ENCODE results near the gene AGAP1. TPM values are rescaled to one million over a fixed set of nuclear protein-coding genes. Genes with fewer than 3 reads are reported as not detected.

Gene AGAP1
- total RNA-seq, 3 donors from 2014 or later (not counting 1 experiment from before 2014, with no cell fraction given): 42.0 to 56.4 (median 45.7) TPM

GRCh38 chr2:235675678-235676535, 182.1 kb downstream of the AGAP1 start:
- H3K4me3 Mint-ChIP-seq: no peak overlapping the region

GRCh38 chr2:235676536-235676799, 182.6 kb downstream of the AGAP1 start:
- Mint-ChIP-seq H3K27me3 (ENCODE audit: low read depth in 2 of 2) (peaks cover 0 to 7% of the 10 kb centered on the region in 2 donors), H3K27ac (no peak overlapping the region), H3K9me3 (no peaks in the 10 kb centered on the region), H3K36me3 (no peaks in the 10 kb centered on the region), H3K4me3 (no peak overlapping the region), H3K4me1 (peaks cover 56% of the 10 kb centered on the region in 2 donors)
- ATAC-seq (no peak), DNase-seq (no peak)
- intact Hi-C loops (cut with micrococcal nuclease): no loop called here
- WGBS (ENCODE audit: insufficient coverage): no CpG with 5 or more reads among the region's 1 CpG
- Histone ChIP-seq H3K4me1 (ENCODE audit: control insufficient read depth, insufficient read depth, low read length) (peaks cover 5% of the 10 kb centered on the region), H3K36me3 (ENCODE audit: control insufficient read depth, insufficient read depth, low read length) (no peaks in the 10 kb centered on the region), H3K27me3 (ENCODE audit: control insufficient read depth, insufficient read depth, low read length) (no peaks in the 10 kb centered on the region), H3K4me3 (ENCODE audit: low read length) (no peak overlapping the region), H3K27ac (ENCODE audit: low read length) (no peak overlapping the region), H3K9me3 (ENCODE audit: control insufficient read depth, insufficient read depth, low read length) (no peaks in the 10 kb centered on the region)
- no peak for TF ChIP-seq CTCF (IDR thresholded peaks at IDR 0.05)

More at GRCh38 chr2:235675678-235676535, 182.1 kb downstream of the AGAP1 start:
- Histone ChIP-seq H3K4me3 (ENCODE audit: low read length) (no peak overlapping the region), H3K4me1 (ENCODE audit: control insufficient read depth, insufficient read depth, low read length) (peaks cover 11% of the 10 kb centered on the region), H3K9me3 (ENCODE audit: control insufficient read depth, insufficient read depth, low read length) (no peaks in the 10 kb centered on the region), H3K36me3 (ENCODE audit: control insufficient read depth, insufficient read depth, low read length) (no peaks in the 10 kb centered on the region), H3K27ac (ENCODE audit: low read length) (no peak overlapping the region), H3K27me3 (ENCODE audit: control insufficient read depth, insufficient read depth, low read length) (no peaks in the 10 kb centered on the region)
- Mint-ChIP-seq H3K27ac (peak overlapping the region in 1 of 2 donors; percentile 45), H3K9me3 (no peaks in the 10 kb centered on the region), H3K4me1 (peaks cover 55 to 59% of the 10 kb centered on the region in 2 donors), H3K36me3 (no peaks in the 10 kb centered on the region), H3K27me3 (ENCODE audit: low read depth in 2 of 2) (peaks cover 0 to 7% of the 10 kb centered on the region in 2 donors)
- intact Hi-C loops (cut with micrococcal nuclease): no loop called here
- DNase-seq (no peak), ATAC-seq (no peak)
- WGBS (ENCODE audit: insufficient coverage): 88% methylated on average over 3 of the region's 3 CpGs
- no peak for TF ChIP-seq CTCF (IDR thresholded peaks at IDR 0.05)

- no peak for ATAC-seq
Observed at GRCh38 chr2:235677276-235677788, 183.5 kb downstream of the AGAP1 start.

More at GRCh38 chr2:235677276-235677788, 183.5 kb downstream of the AGAP1 start:
- Mint-ChIP-seq H3K9me3 (no peaks in the 10 kb centered on the region), H3K27ac (no peak overlapping the region), H3K4me3 (no peak overlapping the region), H3K4me1 (peaks cover 48% of the 10 kb centered on the region in 2 donors), H3K36me3 (no peaks in the 10 kb centered on the region), H3K27me3 (ENCODE audit: low read depth in 2 of 2) (peaks cover 0 to 7% of the 10 kb centered on the region in 2 donors)
- no peaks in the 10 kb centered on the region for H3K4me1 ChIP-seq (ENCODE audit: control insufficient read depth, insufficient read depth, low read length)
- no peak overlapping the region for H3K4me3 ChIP-seq (ENCODE audit: low read length)
- TF ChIP-seq CTCF (IDR thresholded peaks at IDR 0.05): no peak
- no peaks in the 10 kb centered on the region for H3K27me3 ChIP-seq (ENCODE audit: control insufficient read depth, insufficient read depth, low read length)
- no peaks in the 10 kb centered on the region for H3K9me3 ChIP-seq (ENCODE audit: control insufficient read depth, insufficient read depth, low read length)
- no peak for DNase-seq
- WGBS (ENCODE audit: insufficient coverage): 95% methylated on average over 13 of the region's 16 CpGs
- H3K36me3 ChIP-seq (ENCODE audit: control insufficient read depth, insufficient read depth, low read length): no peaks in the 10 kb centered on the region
- intact Hi-C loops (cut with micrococcal nuclease): no loop called here
- H3K27ac ChIP-seq (ENCODE audit: low read length): no peak overlapping the region

Measured in natural killer cell (primary cell).